Adrenal gland (tissue), 12 donors: Measurements from ENCODE around the gene KLHL3. TPM values are rescaled to one million over a fixed set of nuclear protein-coding genes. Genes with fewer than 3 reads are reported as not detected.

ENCODE experiments used
- DNase-seq, 7 donors: peaks; one replicate each; pipeline ENCODE4 v3.0.0-alpha.2; 2019 to 2020
- H3K27ac ChIP-seq, 5 donors: fragments of 200-600 bp; sonication (generic) in 4 of 5; 1 replicate in 3 of 5; 2 replicates in 2 of 5; pipeline versions ENCODE4 v1.5.1 to v1.8.0; 2016 to 2020; ENCODE audit warnings: mild to moderate bottlenecking in 1 of 5
- H3K27me3 ChIP-seq: fragments of 200-600 bp; 2 replicates; pipeline ENCODE4 v1.8.0; 2021
- H3K36me3 ChIP-seq, 2 donors: fragments of 200-600 bp; replicated peaks in 1 of 2; 1 replicate in 1 of 2; 2 replicates in 1 of 2; pipeline versions ENCODE4 v1.5.1 to v1.8.0; 2018 to 2022
- H3K4me1 ChIP-seq, 2 donors: fragments of 200-600 bp; replicated peaks in 1 of 2; 1 replicate in 1 of 2; 2 replicates in 1 of 2; pipeline versions ENCODE4 v1.5.1 to v1.8.0; 2018 to 2021
- H3K4me3 ChIP-seq, 4 donors: fragments of 200-600 bp; sonication (generic) in 3 of 4; one replicate each; pipeline ENCODE4 v1.5.1; 2016 to 2018
- H3K9me3 ChIP-seq, 3 donors: fragments of 200-600 bp; sonication (generic) in 1 of 3; replicated peaks in 1 of 3; 1 replicate in 2 of 3; 2 replicates in 1 of 3; pipeline versions ENCODE4 v1.5.1 to v1.8.0; 2016 to 2021
- CTCF ChIP-seq, 6 experiments: fragments of 450-650 bp in 4 of 6; fragments of 200-600 bp in 2 of 6; sonication (generic) in 1 of 6; IDR thresholded peaks; 1 replicate in 5 of 6; 2 replicates in 1 of 6; pipeline versions ENCODE4 v1.5.1 to v1.8.0; 2016 to 2021; ENCODE audit warnings: antibody characterized with exemption in 6 of 6, mild to moderate bottlenecking in 2 of 6, moderate library complexity in 1 of 6
- POLR2A ChIP-seq, 2 donors: fragments of 450-650 bp; IDR thresholded peaks; one replicate each; pipeline ENCODE4 v1.6.1; 2017; ENCODE audit warnings: antibody characterized with exemption in 2 of 2, mild to moderate bottlenecking in 2 of 2, moderate library complexity in 1 of 2
- WGBS, 4 donors: extraction: QIAGEN DNeasy Blood & Tissue Kit in 2 of 4; methylation state at CpG; one replicate each; pipeline versions ENCODE4 v1.1.5 to v1.1.7; 2013 to 2017; 5-methylcytosine and 5-hydroxymethylcytosine counted together
- intact Hi-C, 2 donors: fragments of 100-400 bp; cut with DNase I; formaldehyde crosslinking; loops; one replicate each; pipeline versions ENCODE4 v1.14.1 to v1.15.0; 2022 to 2023
- polyA plus RNA-seq, 3 donors: library from polyadenylated mRNA; stranded (reverse); fragments of 200-250 nt in 2 of 3; fragments of 350-450 nt in 1 of 3; fragmentation: Illumina TruSeq in 1 of 3; extraction: RNeasy Lipid Tissue Mini Kit (QIAGEN cat#74804) in 1 of 3; gene quantifications; one replicate each; pipeline ENCODE4 v1.2.3, GENCODE V29; 2013 to 2014
- total RNA-seq, 9 donors: library from RNA; depleted of rRNA in 4 of 9; stranded (reverse); fragments of >200 nt in 4 of 9; fragments of 120-200 nt in 1 of 9; fragmentation: NEBNext Ultra II Directional in 1 of 9; extraction: Animal tissue kit (Norgen Biotek cat#: 25700) in 1 of 9; gene quantifications; one replicate each; pipeline versions ENCODE4 v1.1.0 to v1.2.4, GENCODE V29; 2013 to 2023
- donor health status: healthy with polysubstance abuse.
- donor health status: Bipolar disorder and iron deficiency.
- donor health status: DM: yes; HTN: yes; CAD: no.
- donor health status: DM: no; HTN: no; CAD: no.
- donor health status: DM: no; HTN: no; CAD: no.
- donor health status: DM: yes; HTN: yes; CAD: no.

The KLHL3 gene
- total and polyA plus RNA-seq, 12 donors, result 3.1 to 28.6 (median 13.4) TPM

DNA sequence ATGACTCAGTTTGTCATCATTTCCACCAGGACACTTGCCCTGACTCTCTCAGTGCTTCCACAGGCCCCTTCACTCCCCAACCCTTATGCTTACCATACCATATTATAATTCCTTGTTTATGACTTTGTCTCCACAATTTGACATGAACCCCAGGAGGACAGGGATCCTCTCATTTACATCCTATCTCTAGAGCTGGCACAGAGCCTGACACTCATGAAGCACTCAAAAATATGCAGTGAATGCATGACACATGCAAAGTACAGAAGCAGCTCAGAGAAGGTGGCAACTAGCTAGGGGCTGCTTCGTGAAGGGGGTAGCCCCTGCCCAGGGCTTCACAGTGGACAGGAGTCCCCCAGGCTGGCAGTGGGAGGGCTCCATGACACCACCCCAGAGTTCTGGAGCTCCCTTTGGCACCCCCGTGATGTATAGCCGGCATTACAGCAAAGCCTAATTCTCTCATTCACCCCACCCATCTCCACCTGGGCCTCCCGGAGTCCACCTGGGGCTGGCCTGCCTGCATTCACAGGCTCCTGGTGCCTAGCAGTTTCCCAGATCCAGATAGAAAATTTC lies 124.8 kb downstream of the KLHL3 start:
- intact Hi-C loops, result no loop called here
- 82 to 92% (median 88%) methylated on average over 2 to 4 of the region's 4 CpGs for WGBS, 4 donors

GRCh38 chr5:137610598-137610997 lies 125.3 kb downstream of the KLHL3 start:
- Histone ChIP-seq H3K27me3 (no peaks in the 10 kb centered on the region), H3K9me3 (no peaks in the 10 kb centered on the region), H3K27ac (no peak overlapping the region), H3K4me3 (no peak overlapping the region), H3K4me1 (no peaks in the 10 kb centered on the region), H3K36me3 (no peaks in the 10 kb centered on the region)
- no peak for DNase-seq
- 79 to 89% (median 82%) methylated on average over 4 of the region's 4 CpGs for WGBS, 4 donors
- intact Hi-C loops, result no loop called here
- TF ChIP-seq CTCF (IDR thresholded peaks at IDR 0.05), result no peak
- no peak for TF ChIP-seq POLR2A (IDR thresholded peaks at IDR 0.05)

More for the DNA sequence above, 124.8 kb downstream of the KLHL3 start:
- H3K4me3 ChIP-seq, result no peak overlapping the region
- no peaks in the 10 kb centered on the region for H3K4me1 ChIP-seq
- no peak overlapping the region for H3K27ac ChIP-seq
- H3K36me3 ChIP-seq, result no peaks in the 10 kb centered on the region
- H3K27me3 ChIP-seq, result no peaks in the 10 kb centered on the region
- TF ChIP-seq CTCF (IDR thresholded peaks at IDR 0.05) (no peak), POLR2A (IDR thresholded peaks at IDR 0.05) (no peak)
- no peak for DNase-seq
- H3K9me3 ChIP-seq, result no peaks in the 10 kb centered on the region

DNA sequence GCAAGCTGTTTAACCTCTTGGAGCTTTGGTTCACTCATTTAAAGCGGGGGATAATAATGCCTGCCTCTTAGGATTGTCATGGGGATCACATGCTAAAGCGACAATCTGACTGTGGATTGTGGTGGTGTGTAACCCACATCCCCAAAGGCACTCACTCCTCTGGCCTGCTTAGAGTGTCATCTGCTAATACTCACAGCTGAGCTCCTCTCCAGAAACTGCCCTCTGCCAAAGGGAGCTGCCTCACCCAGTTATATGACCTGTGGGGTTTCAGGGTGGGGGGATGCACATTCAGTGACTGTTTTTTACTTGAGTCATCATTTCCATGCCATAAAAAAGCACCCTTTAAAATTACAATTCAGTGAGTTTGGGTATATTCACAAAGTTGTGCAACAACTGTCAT lies 126.8 kb downstream of the KLHL3 start:
- intact Hi-C loops, result no loop called here

GRCh38 chr5:137607771-137608170 lies 128.1 kb downstream of the KLHL3 start:
- intact Hi-C loops, result no loop called here
- Histone ChIP-seq H3K4me1 (no peaks in the 10 kb centered on the region), H3K36me3 (no peaks in the 10 kb centered on the region), H3K4me3 (no peak overlapping the region), H3K27ac (no peak overlapping the region), H3K9me3 (no peaks in the 10 kb centered on the region), H3K27me3 (no peaks in the 10 kb centered on the region)
- DNase-seq, result no peak
- WGBS, 4 donors, result 69 to 81% (median 80%) methylated on average over 4 to 5 of the region's 5 CpGs
- TF ChIP-seq POLR2A (IDR thresholded peaks at IDR 0.05), result no peak
- TF ChIP-seq CTCF (IDR thresholded peaks at IDR 0.05), result no peak

More for the DNA sequence above, 126.8 kb downstream of the KLHL3 start:
- DNase-seq, result no peak
- no peaks in the 10 kb centered on the region for H3K4me1 ChIP-seq
- TF ChIP-seq CTCF (IDR thresholded peaks at IDR 0.05) (no peak), POLR2A (IDR thresholded peaks at IDR 0.05) (no peak)
- H3K9me3 ChIP-seq, result no peaks in the 10 kb centered on the region
- no peak overlapping the region for H3K27ac ChIP-seq
- WGBS, 4 donors, result 73 to 92% (median 83%) methylated on average over 2 of the region's 2 CpGs
- H3K36me3 ChIP-seq, result no peaks in the 10 kb centered on the region
- no peaks in the 10 kb centered on the region for H3K27me3 ChIP-seq
- H3K4me3 ChIP-seq, result no peak overlapping the region
